ENCODE data around the gene CASP2.

GRCh38 chr7:143258831-143259230, 29.3 kb upstream of the CASP2 start:
- TF ChIP-seq BHLHE40 (IDR thresholded peaks at IDR 0.05; ENCODE audit: low read length): no peak
- no peak for TF ChIP-seq ZBED4 (CRISPR knock-in tag; IDR thresholded peaks at IDR 0.05; ENCODE audit: borderline replicate concordance)
